NCI-H146 treated with DMSO at 0.1 percent for 48 hours (cell line): ENCODE data around the gene NDUFA6.
"Not testable (repeated sequence)": the region's sequence is repeated elsewhere in the genome, so short reads cannot be mapped to it uniquely, and the experiment has no call there.

Experiments used
- DNase-seq: peaks from one replicate; lab custom pipeline; 2025; ENCODE audit not compliant: unreplicated experiment; lab: John Stamatoyannopoulos, UW

The NDUFA6 gene

DNA sequence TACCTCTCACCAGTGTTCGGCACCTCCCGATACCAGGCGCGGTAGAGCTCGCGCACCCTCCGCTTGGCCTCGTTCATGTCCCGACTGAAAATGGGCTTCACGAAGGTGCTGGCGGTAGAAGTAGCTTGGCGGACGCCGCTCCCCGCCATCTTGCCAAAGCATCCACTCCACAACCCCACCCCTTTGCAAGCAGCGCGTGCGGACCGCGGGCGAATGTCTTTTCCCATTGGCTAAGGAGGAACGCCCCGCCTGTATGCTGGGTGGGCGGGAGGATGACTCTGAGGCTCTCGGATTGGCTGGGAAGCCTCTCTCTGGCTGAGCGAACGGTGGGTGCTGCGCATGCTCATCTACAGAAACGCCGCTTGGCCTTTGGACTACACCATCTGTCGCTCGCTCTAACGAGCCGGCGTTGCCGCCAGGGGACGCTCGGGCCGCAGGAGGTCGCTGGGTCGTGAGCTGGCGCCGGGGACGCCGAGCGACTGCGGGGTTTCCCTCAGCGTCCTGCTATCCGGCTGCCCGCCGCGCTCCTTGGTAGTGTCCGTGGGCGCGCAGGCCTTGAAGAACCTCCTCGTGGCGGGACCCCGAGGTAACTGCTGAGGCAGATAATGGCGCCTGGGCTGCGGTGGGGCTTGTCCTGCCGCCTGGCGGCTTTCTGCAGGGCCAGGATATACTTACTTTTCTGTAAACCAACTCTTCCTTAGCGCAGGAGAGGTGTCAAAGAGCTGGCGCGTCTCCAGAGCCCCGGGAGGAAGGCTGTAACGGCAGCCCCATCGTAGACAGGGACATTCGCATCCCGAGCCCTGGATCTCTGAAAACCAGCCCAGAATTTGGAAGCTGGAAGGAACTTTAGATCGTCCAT, at the start of gene NDUFA6:
TSS of gene NDUFA6 (minus strand) at position 177 of the 859 bp plus-strand sequence. CDS start at position 149, 28 bp downstream.
- DNase-seq, result peak; percentile 94

DNA sequence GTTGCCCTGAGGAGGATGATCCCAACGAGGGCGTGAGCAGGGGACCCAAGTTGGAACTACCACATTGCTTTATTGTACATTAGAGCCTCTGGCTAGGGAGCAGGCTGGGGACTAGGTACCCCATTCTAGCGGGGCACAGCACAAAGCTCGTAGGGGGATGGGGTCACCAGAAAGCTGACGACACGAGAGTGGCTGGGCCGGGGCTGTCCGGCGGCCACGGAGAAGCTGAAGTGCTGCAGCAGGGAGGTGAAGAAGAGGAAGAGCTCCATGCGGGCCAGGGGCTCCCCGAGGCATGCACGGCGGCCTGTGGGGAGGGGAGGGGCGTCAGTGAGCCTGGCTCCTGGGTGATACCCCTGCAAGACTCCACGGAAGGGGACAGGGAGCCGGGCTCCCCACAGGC, 49.6 kb upstream of the NDUFA6 start:
- DNase-seq, result not testable (repeated sequence)

DNA sequence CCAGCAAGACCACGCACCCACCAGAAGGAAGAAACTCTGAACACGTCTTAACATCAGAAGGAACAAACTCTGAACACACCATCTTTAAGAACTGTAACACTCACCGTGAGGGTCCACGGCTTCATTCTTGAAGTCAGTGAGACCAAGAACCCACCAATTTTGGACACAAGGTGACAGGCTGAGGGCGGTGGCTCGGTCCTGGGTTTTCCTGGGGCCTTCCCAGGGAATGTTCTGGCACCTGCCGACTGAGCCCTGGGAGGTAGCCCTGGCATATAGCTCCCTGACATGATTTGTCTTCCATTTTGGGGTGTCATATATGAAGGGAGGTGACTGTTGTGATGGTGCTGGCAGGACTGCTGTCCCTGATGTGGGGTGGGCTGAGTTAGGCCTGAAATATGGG, 48.9 kb upstream of the NDUFA6 start:
- DNase-seq, result not testable (repeated sequence)

DNA sequence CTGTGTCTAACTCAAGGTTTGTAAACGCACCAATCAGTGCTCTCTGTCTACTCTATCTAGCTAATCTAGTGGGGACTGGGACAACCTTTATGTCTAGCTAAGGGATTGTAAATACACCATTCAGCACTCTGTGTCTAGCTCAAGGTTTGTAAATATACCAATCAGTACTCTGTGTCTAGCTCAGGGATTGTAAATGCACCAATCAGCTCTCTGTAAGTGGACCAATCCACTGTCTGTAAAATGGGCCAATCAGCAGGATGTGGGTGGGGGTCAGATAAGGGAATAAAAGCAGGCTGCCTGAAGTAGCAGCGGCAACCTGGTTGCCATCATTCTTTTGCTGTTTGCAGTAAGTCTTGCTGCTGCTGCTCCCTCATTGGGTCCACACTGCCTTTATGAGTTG, 48.4 kb upstream of the NDUFA6 start:
- no peak for DNase-seq

DNA sequence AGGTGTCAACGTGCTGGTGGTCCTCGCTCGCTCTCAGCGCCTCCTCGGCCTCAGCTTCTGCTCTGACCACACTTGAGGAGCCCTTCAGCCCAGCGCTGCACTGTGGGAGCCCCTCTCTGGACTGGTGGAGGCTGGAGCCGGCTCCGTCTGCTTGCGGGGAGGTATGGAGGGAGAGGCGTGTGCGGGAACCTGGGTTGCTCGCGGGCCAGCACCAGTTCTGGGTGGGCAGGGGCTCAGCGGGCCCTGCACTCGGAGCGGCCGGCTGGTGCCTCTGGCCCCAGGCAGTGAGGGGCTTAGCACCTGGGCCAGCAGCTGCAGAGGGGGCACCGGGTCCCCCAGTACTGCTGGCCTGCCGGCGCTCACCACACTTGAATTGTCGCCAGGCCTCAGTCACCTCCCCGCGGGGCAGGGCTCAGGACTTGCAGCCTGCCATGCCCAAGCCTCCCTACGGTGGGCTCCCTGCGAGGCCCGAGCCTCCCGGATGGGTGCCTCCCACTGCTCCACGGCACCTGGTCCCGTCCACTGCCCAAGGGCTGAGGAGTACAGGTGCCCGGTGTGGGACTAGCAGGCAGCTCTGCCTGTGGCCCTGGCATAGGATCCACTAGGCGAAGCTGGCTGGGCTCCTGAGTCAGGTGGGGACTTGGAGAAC, 47.7 kb upstream of the NDUFA6 start:
- no peak for DNase-seq

DNA sequence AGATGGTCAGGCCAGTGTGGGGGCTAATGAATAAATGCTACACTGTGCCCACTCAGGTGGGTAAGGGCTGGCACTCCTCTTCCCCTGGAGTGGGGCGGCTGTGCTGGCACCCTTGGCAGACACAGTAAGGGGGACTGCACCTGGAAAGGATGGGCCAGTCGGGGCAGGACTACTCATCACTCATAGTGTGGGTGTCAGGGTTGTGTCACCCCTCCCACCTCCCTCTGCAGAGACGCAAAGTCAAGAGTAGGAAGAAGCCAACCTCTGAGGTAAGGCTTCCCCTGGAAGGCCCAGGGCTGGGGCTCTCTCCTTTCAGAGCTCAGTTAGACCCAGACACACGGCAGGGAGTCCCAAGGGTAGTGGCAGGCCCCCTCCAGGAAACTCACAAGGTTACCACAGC, 45.1 kb upstream of the NDUFA6 start:
- not testable (repeated sequence) for DNase-seq

DNA sequence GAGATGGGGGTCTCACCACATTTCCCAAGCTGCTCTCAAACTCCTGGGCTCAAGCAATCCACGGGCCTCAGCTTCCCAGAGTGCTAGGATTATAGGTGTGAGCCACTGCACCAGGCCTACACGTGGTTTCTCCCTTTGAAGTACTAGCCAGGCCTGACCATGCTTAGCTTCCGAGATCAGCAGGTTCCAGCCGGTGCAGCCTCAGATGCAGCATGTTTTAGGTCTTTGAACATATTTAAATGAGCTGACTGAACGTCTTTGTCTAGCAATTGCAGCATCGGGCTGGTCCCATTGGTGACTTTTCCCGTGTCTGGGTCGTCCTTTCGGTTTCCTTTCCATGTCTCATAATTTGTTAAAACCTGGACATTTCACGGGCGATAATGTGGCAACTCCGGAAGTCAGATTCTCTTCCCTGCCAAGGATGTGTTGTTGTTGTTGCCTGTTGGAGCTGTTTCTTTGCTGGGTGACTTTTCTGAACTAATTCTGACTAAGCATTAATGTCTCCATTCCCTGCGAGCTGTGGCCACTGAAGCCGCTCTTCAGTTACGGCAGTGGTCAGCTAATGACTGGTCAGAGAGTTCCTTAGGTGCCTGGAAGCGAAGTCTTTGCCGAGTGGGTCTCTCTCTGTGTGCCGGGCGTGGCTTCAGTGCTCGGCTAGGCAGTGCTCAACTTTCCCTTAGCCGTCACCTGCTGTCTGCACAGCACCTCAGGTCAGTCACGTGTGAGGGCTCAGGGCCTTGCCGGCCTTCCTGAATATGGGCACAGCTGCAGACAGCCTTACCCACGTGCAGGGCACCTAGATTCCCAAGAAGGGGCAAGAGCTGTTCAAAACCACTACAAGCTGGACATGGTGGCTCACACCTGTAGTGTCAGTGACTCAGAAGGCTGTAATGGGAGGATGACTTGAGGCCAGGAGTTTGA, 43.8 kb upstream of the NDUFA6 start:
- no peak for DNase-seq

DNA sequence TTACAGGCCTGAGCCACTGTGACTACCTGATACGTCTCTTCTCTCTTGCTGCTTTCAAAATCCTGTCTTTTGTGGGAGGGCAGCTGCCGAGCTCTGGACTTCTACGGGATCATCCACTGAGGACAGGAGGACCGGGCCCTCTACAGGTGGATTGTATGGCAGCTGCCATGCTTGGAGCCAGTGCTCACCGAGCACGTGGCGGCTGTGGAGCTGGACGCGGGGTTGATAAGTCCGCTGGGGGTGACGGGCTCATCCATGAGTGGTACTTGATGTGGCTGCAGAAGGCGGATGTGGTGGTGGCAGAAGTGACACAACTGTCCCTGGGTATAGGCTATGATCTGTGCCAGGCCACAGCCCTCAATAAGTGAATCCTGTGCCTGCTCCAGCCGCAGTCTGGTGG, 41.9 kb upstream of the NDUFA6 start:
- no peak for DNase-seq

DNA sequence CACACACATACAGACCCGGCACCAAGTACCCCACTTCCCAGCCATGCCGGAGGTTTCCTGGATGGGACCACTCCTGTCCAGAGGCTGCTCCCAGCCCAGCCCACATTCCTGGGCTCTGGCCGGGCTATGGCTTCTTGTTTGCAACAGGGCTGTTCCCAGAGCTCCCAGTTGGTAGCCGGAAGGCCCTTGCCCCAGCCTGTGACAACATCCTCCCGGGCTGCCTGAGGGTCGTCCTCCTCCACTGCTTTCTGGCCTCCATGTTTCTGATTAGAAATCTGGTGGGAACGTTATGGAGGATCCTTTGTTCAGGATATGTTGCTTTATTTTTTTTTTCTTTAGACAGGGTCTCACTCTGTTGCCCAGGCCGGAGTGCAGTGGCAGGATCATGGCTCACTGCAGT, 41.0 kb upstream of the NDUFA6 start:
- no peak for DNase-seq

DNA sequence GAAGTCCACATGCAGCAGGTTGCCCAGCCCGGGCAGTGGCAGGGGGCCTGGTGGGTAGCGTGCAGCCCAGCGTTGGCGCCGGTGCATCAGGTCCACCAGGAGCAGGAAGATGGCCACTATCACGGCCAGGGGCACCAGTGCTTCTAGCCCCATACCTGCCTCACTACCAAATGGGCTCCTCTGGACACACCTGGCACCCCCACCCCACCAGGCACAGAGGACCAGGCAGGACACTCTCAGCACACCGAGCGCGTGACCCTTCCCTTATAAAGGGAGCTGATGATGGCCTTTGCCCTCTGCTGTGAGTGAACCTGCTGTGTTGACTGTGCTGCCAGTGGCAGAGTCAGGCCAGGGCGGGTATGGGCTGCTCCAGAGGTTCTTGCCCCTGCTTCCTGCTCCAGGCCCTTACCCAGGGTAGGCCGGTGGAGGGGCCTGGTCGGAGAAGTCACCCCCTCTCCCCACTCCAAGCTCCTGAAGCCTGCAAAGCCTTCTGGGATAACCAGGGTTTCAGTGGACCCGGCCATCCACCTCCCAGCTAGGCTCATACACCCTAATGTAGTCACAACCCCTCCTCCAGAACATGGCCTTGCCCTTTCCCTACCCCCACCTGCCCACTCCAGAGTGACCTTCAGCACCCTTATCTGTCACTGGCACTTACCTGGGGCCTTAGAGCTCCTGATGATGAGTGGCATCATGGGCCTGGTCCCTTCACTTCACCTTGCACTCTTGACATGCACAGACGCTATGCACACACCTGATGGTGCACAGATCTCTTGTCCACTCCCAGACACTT, 40.3 kb upstream of the NDUFA6 start, which contains the start of gene CYP2D6:
TSS of gene CYP2D6 (minus strand) at position 172 of the 793 bp plus-strand sequence. CDS start at position 153, 19 bp downstream.
- not testable (repeated sequence) for DNase-seq

DNA sequence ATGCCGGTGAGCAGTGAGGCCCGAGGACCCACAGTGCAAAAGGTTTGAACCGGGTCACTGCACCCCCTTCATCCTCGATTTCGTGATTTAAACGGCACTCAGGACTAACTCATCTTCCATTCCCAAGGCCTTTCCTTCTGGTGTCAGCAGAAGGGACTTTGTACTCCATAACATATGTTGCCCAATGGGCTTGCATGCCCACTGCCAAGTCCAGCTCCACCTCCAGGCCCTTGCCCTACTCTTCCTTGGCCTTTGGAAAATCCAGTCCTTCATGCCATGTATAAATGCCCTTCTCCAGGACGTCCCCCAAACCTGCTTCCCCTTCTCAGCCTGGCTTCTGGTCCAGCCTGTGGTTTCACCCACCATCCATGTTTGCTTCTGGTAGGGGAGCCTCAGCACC, 39.6 kb upstream of the NDUFA6 start:
- not testable (repeated sequence) for DNase-seq

DNA sequence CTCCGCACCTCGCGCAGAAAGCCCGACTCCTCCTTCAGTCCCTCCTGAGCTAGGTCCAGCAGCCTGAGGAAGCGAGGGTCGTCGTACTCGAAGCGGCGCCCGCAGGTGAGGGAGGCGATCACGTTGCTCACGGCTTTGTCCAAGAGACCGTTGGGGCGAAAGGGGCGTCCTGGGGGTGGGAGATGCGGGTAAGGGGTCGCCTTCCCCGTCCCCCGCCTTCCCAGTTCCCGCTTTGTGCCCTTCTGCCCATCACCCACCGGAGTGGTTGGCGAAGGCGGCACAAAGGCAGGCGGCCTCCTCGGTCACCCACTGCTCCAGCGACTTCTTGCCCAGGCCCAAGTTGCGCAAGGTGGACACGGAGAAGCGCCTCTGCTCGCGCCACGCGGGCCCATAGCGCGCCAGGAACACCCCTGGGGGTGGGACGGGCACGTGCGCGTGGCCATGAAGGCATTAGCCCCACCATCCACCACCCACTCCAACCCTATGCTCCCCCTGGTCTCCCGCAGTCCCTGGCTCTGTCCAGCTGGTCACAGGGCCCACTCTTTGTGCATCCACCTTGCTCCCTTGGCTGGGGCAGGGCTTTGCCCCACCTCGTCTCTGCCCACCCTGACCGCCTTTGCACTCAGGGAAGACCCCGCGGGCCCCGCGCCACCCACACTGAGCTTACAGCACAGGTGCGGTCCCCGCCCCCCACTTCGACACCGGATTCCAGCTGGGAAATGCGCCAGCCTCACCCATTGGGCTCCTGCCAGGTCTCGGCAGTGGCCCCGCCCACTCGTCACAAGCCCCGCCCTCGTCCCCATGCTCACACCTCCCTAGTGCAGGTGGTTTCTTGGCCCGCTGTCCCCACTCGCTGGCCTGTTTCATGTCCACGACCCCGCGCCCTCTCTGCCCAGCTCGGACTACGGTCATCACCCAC, 38.5 kb upstream of the NDUFA6 start:
- DNase-seq, result peak; percentile 5

DNA sequence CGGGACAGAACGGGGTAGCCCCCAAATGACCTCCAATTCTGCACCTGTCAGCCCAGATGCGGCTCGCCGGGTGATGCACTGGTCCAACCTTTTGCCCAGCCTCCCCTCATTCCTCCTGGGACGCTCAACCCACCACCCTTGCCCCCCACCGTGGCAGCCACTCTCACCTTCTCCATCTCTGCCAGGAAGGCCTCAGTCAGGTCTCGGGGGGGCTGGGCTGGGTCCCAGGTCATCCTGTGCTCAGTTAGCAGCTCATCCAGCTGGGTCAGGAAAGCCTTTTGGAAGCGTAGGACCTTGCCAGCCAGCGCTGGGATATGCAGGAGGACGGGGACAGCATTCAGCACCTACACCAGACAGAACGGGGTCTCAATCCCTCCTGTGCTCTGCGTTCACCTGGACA, 37.4 kb upstream of the NDUFA6 start:
- not testable (repeated sequence) for DNase-seq

DNA sequence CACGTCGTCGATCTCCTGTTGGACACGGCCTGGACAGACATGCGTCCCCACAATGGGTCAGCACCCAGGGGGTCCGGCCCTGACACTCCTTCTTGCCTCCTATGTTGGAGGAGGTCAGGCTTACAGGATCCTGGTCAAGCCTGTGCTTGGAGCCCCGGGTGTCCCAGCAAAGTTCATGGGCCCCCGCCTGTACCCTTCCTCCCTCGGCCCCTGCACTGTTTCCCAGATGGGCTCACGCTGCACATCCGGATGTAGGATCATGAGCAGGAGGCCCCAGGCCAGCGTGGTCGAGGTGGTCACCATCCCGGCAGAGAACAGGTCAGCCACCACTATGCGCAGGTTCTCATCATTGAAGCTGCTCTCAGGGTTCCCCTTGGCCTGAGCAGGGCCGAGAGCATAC, 37.0 kb upstream of the NDUFA6 start:
- DNase-seq, result no peak

DNA sequence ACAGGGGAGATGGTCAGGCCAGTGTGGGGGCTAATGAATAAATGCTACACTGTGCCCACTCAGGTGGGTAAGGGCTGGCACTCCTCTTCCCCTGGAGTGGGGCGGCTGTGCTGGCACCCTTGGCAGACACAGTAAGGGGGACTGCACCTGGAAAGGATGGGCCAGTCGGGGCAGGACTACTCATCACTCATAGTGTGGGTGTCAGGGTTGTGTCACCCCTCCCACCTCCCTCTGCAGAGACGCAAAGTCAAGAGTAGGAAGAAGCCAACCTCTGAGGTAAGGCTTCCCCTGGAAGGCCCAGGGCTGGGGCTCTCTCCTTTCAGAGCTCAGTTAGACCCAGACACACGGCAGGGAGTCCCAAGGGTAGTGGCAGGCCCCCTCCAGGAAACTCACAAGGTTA, 33.0 kb upstream of the NDUFA6 start:
- not testable (repeated sequence) for DNase-seq

DNA sequence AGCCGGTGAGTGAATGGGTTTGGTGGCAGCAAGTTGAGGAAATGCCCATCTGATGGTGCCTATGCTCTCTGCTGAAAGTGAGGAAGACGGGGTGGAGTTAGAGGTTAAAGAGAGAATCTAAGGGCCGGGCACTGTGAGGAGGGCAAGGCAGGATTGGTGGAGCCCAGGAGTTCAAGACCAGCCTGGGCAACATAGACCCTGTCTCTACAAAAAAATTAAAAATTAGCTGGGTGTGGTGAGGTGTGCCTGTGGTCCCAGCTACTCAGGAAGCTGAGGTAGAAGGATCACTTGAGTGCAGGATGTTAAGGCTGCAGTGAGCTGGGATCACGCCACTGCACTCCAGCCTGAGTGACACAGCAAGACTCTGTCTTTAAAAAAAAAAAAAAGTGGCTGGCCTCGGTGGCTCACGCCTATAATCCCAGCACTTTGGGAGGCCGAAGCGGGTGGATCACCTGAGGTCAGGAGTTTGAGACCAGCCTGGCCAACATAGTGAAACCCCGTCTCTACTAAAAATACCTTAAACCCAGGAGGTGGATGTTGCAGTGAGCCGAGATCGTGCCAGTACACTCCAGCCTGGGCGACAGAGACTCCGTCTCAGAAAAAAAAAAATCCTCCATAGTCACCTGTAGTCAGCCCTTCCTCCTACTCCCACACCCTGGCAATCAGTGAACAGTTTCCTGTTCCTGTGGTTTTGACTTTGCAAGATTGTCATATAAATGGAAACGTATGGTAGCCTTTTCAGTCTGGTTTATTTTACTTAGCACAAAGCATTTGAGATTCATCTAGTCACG, 29.9 kb upstream of the NDUFA6 start:
- not testable (repeated sequence) for DNase-seq

DNA sequence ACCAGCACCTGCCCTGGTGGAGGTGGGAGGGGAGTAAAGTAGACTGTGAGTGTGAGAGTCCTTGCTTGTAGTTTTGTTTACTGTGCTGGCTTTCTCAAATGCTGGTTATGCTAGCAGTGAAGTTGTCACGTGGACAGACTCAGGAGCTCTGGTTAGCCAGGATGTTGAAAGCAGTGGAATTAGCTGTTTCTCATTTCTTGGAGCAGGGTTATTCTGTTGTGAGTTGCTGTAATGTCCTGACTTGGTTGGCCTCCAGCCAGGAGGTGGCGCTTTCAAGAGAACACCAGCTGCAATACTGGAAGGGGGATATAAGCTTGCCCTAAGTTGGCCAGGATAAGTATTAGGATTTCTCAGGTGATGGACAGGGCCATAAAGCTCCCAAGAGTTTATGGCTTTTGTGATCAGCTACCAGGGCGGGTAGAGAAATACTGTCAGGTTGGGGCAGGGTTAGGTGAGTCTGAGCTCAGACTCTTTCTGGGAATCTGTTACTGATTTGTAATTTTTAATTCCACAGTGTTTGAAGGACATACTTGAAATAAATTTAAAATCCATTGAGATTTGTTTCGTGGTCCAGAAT, 26.4 kb upstream of the NDUFA6 start:
- DNase-seq, result no peak

DNA sequence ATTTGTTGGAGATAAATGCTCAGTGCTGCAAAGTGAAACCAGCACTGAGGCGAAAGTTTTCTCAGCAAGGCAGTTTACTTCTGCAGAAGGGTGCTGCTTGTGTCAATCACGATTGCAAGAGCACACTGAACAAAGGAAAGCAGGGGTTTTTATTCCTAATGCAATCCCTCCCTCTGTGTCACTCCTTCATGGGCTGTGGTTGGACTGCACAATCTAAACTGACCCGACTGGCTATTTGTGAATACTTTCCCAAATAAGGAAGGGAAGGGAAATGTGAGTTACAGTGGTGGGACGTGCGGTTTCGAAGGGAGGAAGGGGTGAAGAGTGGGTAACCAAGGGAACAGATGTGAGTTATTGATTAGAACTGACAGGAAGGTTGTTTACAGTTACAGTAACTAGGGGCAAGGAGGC, 24.9 kb upstream of the NDUFA6 start:
- DNase-seq, result not testable (repeated sequence)
